RWPE2 (cell line): ENCODE results near the gene RNH1.

Experiments used
- ATAC-seq: fragments of 200-7000 bp; cut with Tn5 transposase; 3 replicates; pipeline ENCODE4 v1.9.1; 2021; ENCODE audit warnings: low read depth
- DNase-seq: peaks from one replicate; pipeline ENCODE4 v3.0.0-alpha.2; 2020; ENCODE audit warnings: low spot score
- H3K27ac ChIP-seq: fragments of 450-650 bp; 2 replicates; pipeline ENCODE4 v1.5.1; 2017; ENCODE audit warnings: mild to moderate bottlenecking; ENCODE audit not compliant: poor library complexity, severe bottlenecking
- H3K27me3 ChIP-seq: fragments of 250-450 bp; sonication (Bioruptor Pico); 2 replicates; pipeline ENCODE4 v1.5.1; 2021; ENCODE audit warnings: mild to moderate bottlenecking, moderate library complexity; ENCODE audit not compliant: insufficient read depth, poor library complexity, severe bottlenecking
- H3K36me3 ChIP-seq: fragments of 250-450 bp; sonication (Bioruptor Pico); 2 replicates; pipeline ENCODE4 v1.5.1; 2020; ENCODE audit warnings: low read depth, mild to moderate bottlenecking, moderate library complexity
- H3K4me1 ChIP-seq: fragments of 250-450 bp; sonication (Bioruptor Pico); 2 replicates; pipeline ENCODE4 v1.5.1; 2021; ENCODE audit warnings: mild to moderate bottlenecking, moderate library complexity; ENCODE audit not compliant: insufficient read depth, poor library complexity, severe bottlenecking
- H3K4me3 ChIP-seq: fragments of 250-450 bp; sonication (Bioruptor Pico); 2 replicates; pipeline ENCODE4 v1.5.1; 2021; ENCODE audit warnings: mild to moderate bottlenecking, moderate library complexity; ENCODE audit not compliant: severe bottlenecking
- H3K9me3 ChIP-seq: fragments of 250-450 bp; sonication (Bioruptor Pico); 2 replicates; pipeline ENCODE4 v1.5.1; 2021; ENCODE audit warnings: mild to moderate bottlenecking, moderate library complexity; ENCODE audit not compliant: severe bottlenecking
- TF ChIP-seq, protein P1 (sequence below): fragments of 450-650 bp; IDR thresholded peaks from one replicate; pipeline ENCODE4 v1.5.1; 2017; ENCODE audit warnings: mild to moderate bottlenecking, moderate library complexity; ENCODE audit not compliant: poor library complexity, severe bottlenecking

The RNH1 gene

GRCh38 chr11:531919-532526 is 25.0 kb upstream of the RNH1 start:
- Histone ChIP-seq H3K4me1 (no peaks in the 10 kb centered on the region), H3K27ac (no peak overlapping the region), H3K4me3 (no peak overlapping the region), H3K9me3 (no peaks in the 10 kb centered on the region), H3K36me3 (peaks cover 28% of the 10 kb centered on the region), H3K27me3 (no peaks in the 10 kb centered on the region)
- ATAC-seq (no peak), DNase-seq (no peak)
- TF ChIP-seq, protein P1, sequence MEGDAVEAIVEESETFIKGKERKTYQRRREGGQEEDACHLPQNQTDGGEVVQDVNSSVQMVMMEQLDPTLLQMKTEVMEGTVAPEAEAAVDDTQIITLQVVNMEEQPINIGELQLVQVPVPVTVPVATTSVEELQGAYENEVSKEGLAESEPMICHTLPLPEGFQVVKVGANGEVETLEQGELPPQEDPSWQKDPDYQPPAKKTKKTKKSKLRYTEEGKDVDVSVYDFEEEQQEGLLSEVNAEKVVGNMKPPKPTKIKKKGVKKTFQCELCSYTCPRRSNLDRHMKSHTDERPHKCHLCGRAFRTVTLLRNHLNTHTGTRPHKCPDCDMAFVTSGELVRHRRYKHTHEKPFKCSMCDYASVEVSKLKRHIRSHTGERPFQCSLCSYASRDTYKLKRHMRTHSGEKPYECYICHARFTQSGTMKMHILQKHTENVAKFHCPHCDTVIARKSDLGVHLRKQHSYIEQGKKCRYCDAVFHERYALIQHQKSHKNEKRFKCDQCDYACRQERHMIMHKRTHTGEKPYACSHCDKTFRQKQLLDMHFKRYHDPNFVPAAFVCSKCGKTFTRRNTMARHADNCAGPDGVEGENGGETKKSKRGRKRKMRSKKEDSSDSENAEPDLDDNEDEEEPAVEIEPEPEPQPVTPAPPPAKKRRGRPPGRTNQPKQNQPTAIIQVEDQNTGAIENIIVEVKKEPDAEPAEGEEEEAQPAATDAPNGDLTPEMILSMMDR, result no peak

DNA sequence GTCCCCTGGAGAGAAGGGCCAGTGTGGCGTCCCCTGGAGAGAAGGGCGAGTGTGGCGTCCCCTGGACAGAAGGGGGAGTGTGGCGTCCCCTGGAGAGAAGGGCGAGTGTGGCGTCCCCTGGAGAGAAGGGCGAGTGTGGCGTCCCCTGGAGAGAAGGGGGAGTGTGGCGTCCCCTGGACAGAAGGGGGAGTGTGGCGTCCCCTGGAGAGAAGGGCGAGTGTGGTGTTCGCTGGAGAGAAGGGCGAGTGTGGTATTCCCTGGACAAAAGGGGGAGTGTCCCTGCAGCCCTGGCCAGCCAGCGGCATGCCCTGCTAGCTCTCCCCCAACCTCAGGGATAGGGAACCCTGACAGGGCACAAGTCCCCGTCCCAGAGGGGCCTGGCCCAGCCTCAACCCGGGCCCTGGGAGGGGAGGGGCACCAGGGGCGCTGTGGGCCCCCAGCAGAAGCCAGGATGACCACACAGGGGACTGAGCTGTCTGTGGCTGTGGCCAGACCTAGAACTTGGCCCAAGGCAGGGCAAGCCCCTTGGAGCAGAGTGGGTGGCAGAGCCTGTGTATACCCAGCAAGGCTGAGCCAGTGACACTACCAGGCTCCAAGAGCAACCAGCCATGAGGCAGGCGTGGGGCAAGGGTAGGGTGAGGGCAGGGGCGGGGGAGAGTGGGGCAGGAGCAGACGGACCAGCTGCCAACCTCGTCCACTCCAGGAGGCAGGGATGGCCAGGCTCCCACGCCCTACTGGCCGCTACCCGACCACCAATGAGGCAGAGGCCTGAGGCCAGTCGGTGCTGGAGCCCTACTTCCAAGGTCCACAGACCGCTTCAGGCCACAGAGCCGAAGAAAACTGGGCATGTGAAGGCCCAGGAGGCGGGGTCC is 24.2 kb upstream of the RNH1 start:
- H3K9me3 ChIP-seq, result no peaks in the 10 kb centered on the region
- H3K36me3 ChIP-seq, result peaks cover 28% of the 10 kb centered on the region
- no peaks in the 10 kb centered on the region for H3K27me3 ChIP-seq
- peak; percentile 67 for DNase-seq
- TF ChIP-seq, protein P1, result no peak
- H3K4me3 ChIP-seq, result no peak overlapping the region
- no peak overlapping the region for H3K27ac ChIP-seq
- no peaks in the 10 kb centered on the region for H3K4me1 ChIP-seq
- ATAC-seq, result no peak

DNA sequence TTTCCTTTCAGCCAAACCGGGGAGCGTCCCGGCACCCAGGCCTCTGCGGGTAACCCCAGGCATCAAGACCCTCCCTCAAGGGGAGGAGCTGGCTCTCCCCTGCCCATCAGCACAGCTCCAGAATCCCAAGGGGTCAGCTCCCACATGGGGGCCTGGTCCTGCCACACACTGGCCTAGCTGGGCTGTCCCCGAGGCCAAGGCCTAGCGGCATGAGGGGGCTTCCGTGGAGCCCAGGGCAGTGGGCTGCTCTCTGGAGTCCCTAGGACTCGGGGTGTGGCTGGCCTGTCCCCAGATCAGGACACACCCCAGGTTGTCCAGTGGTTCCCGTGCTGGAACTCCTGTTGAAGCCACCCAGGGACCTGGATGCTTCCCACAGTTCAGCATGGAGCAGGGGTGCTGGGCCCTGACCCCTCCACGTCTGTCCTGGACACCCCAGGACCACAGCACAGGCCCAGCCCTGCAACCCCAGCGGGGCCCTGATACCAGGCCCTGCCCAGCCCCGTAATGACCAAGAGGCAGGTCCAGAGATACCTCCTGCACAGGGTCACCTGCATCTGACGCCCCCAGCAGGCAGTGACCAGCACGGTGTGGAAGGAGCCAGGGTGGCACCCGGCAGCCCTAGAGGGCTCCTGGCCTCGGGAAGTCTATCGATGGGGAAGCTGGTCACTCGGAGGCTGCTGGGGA is 22.8 kb upstream of the RNH1 start:
- DNase-seq, result no peak
- H3K27ac ChIP-seq, result no peak overlapping the region

GRCh38 chr11:528815-529727 is 22.0 kb upstream of the RNH1 start:
- DNase-seq (peak; percentile 60), ATAC-seq (no peak)
- peaks cover 25% of the 10 kb centered on the region for H3K36me3 ChIP-seq
- no peak overlapping the region for H3K27ac ChIP-seq
- no peaks in the 10 kb centered on the region for H3K4me1 ChIP-seq
- no peaks in the 10 kb centered on the region for H3K9me3 ChIP-seq
- no peaks in the 10 kb centered on the region for H3K27me3 ChIP-seq
- TF ChIP-seq, protein P1, result no peak
- no peak overlapping the region for H3K4me3 ChIP-seq

More for the DNA sequence above, 22.8 kb upstream of the RNH1 start:
- peaks cover 28% of the 10 kb centered on the region for H3K36me3 ChIP-seq
- no peak overlapping the region for H3K4me3 ChIP-seq
- H3K4me1 ChIP-seq, result no peaks in the 10 kb centered on the region
- H3K9me3 ChIP-seq, result no peaks in the 10 kb centered on the region
- no peaks in the 10 kb centered on the region for H3K27me3 ChIP-seq
- no peak for ATAC-seq
- TF ChIP-seq, protein P1, result no peak
